NCI-H2227 (cell line): ENCODE measurements around the gene AP1AR.
"Not testable (repeated sequence)": the region's sequence is repeated elsewhere in the genome, so short reads cannot be mapped to it uniquely, and the experiment has no call there.

Source experiments
- DNase-seq: peaks from one replicate; lab custom pipeline; 2025; ENCODE audit not compliant: unreplicated experiment; lab: John Stamatoyannopoulos, UW

Gene AP1AR

DNA sequence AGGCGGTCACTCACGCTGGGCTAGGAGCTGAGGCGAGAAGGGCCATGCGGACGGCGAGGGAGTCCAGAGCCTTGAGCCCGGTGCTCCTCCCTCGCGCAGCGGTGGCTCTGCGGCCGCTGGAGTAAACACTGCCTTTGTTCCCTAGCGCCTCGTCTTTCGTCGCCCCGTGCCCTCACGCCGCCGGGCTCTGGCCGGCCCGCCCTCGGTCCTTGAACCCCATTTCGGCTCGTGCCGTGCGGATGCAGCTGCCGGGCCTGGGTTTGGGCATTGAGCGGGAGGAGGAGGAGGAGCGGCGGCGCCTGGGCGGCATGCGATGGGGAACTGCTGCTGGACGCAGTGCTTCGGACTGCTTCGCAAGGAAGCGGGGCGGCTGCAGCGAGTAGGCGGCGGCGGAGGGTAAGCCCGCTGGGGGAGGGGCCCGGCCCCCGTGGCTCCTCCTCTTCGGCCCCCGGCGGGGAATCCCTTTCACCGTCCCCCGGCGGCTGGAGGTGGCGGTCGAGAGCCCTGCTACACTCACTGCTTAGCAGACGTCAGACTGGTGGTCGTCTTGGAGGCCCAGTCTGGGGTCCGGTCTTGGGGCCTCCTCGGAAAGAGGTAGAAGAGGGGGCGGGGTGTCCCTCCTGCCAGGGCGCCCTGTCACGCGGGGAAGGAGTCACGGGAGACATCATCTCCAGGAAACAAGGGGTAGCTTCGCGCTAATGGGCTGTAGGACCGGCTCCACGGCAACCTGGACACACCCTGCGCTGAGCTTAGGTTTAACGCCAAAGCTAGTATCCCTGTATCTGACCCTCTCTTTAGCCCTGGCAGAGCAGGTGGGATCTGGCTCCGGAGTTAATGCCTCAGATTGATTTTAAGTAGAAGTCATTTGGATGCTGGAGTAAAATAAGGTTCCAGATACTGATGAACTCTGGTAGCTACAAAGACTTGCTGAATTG is at the start of gene AP1AR:
AP1AR (plus strand) TSS at position 9 of the 935 bp plus-strand sequence; CDS start at position 314, 305 bp downstream.
- peak; percentile 86 for DNase-seq

- no peak for DNase-seq
Measured at GRCh38 chr4:112182604-112183003, 49.0 kb upstream of the AP1AR start.

DNA sequence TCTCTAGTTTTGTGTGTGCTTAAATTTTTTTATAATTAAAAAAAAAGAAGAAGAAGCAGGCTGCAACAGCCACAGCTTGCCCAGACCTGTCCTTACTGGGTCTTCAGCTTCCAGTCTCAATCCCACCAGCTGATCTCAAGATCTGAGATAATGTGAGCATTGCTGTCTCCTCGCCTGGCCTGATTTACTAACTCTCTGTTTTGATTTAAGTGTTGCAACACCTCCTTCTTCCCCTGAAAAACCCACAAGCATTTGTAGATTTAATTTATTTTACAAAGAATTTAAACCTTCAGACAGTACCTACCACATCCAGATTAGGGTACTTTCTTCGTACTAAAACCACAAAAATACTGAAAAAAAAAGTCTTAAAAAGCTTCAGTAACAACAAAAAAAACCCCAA is 48.3 kb upstream of the AP1AR start:
- DNase-seq: no peak

GRCh38 chr4:112184438-112184837 is 47.1 kb upstream of the AP1AR start:
- no peak for DNase-seq

- no peak for DNase-seq
Measured at GRCh38 chr4:112185334-112185733, 46.3 kb upstream of the AP1AR start.

DNA sequence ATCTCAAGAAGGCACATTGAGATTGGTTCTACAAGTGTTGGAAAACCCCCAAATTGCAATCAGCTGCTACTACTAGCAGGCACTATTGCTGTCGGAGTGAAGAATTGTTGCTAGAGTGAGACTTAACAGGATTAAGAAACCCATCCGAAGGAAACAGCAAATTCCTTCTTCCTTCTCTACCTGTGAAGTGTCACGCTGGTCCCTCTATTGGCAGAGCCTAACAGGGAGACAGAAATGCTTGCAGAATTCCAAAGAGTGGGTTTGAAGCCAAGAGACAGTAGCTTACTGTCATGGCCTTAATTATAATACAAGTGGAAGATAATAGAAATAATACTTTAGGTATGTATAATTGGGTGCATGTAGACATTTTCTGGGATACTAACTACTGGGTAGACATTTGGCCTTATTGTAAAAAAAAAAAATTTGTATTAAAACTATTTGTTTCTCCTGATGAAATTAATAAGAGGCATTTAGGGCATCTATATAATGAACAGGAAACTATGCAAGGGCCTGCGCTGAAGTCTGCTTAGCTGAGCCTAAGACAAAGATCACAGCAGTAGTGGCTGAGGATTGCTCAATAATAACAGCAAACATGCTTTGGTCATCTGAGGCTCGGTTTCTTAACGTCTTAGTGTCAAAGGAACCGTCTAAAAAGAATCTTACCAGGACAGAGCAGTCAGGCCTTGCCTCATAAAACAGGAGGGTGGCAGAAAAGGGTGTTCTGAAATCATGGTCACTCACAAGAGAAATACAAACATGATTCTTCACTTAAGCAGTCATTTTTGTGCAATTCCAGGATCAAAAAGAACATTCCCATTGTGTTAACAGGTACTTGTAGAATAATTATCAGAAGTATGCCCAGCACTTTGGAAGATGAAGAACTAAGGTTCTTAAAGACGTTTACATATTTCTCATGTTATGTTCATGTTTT is 45.6 kb upstream of the AP1AR start:
- no peak for DNase-seq

GRCh38 chr4:112189754-112190153 is 41.8 kb upstream of the AP1AR start:
- no peak for DNase-seq

- no peak for DNase-seq
Measured at GRCh38 chr4:112190684-112191083, 40.9 kb upstream of the AP1AR start.

DNA sequence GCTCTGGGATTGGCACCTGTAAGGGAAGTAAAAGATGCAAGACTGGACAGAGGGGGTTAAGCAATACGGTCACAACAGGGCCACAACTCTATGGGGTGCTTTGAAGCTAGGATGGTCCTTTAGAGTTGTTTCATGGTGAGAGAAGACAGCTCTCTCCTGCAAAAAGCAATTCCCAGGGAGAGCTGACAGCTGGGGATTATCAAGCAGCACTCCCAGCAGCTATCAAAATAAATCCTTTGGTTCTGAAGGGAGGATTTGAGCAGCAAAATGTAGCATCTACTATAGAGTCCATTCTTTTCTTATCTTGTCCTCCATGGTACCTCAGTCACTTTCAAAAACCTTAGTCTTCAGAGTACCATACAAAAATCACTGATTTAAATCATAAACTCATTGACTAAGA is 35.1 kb upstream of the AP1AR start:
- DNase-seq: no peak

- DNase-seq: no peak
Measured at GRCh38 chr4:112199041-112199440, 32.5 kb upstream of the AP1AR start.

GRCh38 chr4:112201915-112202505 is 29.6 kb upstream of the AP1AR start:
- no peak for DNase-seq

GRCh38 chr4:112203593-112203992 is 28.0 kb upstream of the AP1AR start:
- DNase-seq: no peak

- DNase-seq: no peak
Measured at GRCh38 chr4:112206431-112206830, 25.2 kb upstream of the AP1AR start.

- DNase-seq: not testable (repeated sequence)
Measured at GRCh38 chr4:112208137-112209095, 23.2 kb upstream of the AP1AR start.

DNA sequence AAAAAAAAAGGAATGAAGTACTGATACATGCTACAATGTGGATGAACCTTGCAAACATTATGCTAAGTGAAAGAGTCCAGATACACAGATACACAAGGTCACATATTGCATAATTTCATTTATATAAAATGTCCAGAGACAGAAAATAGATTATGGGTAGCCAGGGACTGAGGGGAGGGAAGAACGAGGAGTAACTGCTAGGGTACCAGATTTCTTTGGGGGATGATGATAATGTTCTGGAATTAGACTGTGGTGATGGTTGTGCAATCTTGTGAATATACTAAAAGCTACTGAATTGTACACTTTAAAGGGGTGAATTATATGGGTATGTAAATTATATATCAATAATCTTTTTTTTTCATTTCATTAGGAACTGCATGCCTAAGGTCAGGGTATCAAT is 20.8 kb upstream of the AP1AR start:
- DNase-seq: no peak

- no peak for DNase-seq
Measured at GRCh38 chr4:112213091-112213490, 18.5 kb upstream of the AP1AR start.

GRCh38 chr4:112213856-112214255 is 17.7 kb upstream of the AP1AR start:
- no peak for DNase-seq

GRCh38 chr4:112214390-112215264 is 17.0 kb upstream of the AP1AR start:
- peak; percentile 44 for DNase-seq

- no peak for DNase-seq
Measured at GRCh38 chr4:112219826-112220366, 11.7 kb upstream of the AP1AR start.
